HepG2 (cell line): ENCODE results near the gene PEAK1. TPM values are rescaled to one million over a fixed set of nuclear protein-coding genes. Genes with fewer than 3 reads are reported as not detected.

Experiments
- SMAD9 ChIP-seq: sonication (generic); formaldehyde crosslinking; IDR thresholded peaks from 2 replicates; pipeline ENCODE4 v1.5.1; 2020; ENCODE audit warnings: mild to moderate bottlenecking, missing genetic modification reagents
- ZNF317 ChIP-seq: sonication (generic); formaldehyde crosslinking; IDR thresholded peaks from 2 replicates; pipeline ENCODE4 v1.5.0; 2020; ENCODE audit warnings: mild to moderate bottlenecking, missing genetic modification reagents
- polyA plus RNA-seq, 8 experiments: library from polyadenylated mRNA; depleted of rRNA in 3 of 8; stranded (reverse) in 7 of 8; unstranded in 1 of 8; fragments of >200 nt; fragmentation: Illumina TruSeq in 4 of 8; extraction: Trizol in 4 of 8; gene quantifications; 2 replicates each; pipeline versions ENCODE4 v1.2.1 to v1.2.3, GENCODE V29; 2011 to 2016; ENCODE audit warnings: low read depth in 4 of 8, missing spikeins in 1 of 8, mixed read lengths in 1 of 8; ENCODE audit not compliant: insufficient read depth in 1 of 8
- total RNA-seq, 5 experiments: library from RNA; depleted of rRNA; stranded (reverse); fragments of >200 nt; fragmentation: Illumina TruSeq; extraction: Trizol; gene quantifications; 2 replicates each; pipeline ENCODE4 v1.2.3, GENCODE V29; 2016; ENCODE audit warnings: low read depth in 1 of 5
- TF ChIP-seq, protein P1 (sequence below): IDR thresholded peaks from 2 replicates; pipeline ENCODE4 v1.4.0; 2020; ENCODE audit warnings: mild to moderate bottlenecking, missing genetic modification reagents
- TF ChIP-seq, protein P2 (sequence below): sonication (generic); formaldehyde crosslinking; IDR thresholded peaks from 2 replicates; pipeline ENCODE4 v1.5.1; 2020; ENCODE audit warnings: missing genetic modification reagents, mild to moderate bottlenecking, borderline replicate concordance
- TF ChIP-seq, protein P3 (sequence below): sonication (generic); formaldehyde crosslinking; IDR thresholded peaks from 2 replicates; pipeline ENCODE4 v1.4.0; 2020; ENCODE audit warnings: missing genetic modification reagents

The PEAK1 gene
- total and polyA plus RNA-seq, 2 of the 13 experiments (the other 11 are each of a cell fraction or from before 2014, with no cell fraction given): 6.0 to 6.6 TPM

DNA sequence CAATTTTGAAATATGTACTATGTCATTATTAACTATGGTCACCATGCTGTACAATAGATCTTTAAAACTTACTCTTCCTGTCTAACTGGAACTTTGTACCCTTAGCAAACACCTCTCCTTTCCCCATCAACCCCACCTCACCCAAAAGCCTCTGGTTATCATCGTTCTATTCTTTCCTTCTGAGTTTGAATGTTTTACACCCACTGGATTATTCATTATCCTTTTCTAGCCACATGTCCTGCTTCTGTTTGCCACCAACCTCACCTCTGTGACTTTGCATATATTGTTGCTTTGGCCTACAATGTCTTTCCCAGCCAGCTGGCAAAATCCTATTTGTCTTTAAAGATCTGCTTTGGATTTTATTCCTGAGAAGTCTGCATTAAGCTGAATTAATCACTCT is 246.4 kb downstream of the PEAK1 start (continued):
- TF ChIP-seq, protein P1, sequence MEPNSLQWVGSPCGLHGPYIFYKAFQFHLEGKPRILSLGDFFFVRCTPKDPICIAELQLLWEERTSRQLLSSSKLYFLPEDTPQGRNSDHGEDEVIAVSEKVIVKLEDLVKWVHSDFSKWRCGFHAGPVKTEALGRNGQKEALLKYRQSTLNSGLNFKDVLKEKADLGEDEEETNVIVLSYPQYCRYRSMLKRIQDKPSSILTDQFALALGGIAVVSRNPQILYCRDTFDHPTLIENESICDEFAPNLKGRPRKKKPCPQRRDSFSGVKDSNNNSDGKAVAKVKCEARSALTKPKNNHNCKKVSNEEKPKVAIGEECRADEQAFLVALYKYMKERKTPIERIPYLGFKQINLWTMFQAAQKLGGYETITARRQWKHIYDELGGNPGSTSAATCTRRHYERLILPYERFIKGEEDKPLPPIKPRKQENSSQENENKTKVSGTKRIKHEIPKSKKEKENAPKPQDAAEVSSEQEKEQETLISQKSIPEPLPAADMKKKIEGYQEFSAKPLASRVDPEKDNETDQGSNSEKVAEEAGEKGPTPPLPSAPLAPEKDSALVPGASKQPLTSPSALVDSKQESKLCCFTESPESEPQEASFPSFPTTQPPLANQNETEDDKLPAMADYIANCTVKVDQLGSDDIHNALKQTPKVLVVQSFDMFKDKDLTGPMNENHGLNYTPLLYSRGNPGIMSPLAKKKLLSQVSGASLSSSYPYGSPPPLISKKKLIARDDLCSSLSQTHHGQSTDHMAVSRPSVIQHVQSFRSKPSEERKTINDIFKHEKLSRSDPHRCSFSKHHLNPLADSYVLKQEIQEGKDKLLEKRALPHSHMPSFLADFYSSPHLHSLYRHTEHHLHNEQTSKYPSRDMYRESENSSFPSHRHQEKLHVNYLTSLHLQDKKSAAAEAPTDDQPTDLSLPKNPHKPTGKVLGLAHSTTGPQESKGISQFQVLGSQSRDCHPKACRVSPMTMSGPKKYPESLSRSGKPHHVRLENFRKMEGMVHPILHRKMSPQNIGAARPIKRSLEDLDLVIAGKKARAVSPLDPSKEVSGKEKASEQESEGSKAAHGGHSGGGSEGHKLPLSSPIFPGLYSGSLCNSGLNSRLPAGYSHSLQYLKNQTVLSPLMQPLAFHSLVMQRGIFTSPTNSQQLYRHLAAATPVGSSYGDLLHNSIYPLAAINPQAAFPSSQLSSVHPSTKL (CRISPR knock-in tag): peak; percentile 67
- no peak for TF ChIP-seq SMAD9
- TF ChIP-seq, protein P2, sequence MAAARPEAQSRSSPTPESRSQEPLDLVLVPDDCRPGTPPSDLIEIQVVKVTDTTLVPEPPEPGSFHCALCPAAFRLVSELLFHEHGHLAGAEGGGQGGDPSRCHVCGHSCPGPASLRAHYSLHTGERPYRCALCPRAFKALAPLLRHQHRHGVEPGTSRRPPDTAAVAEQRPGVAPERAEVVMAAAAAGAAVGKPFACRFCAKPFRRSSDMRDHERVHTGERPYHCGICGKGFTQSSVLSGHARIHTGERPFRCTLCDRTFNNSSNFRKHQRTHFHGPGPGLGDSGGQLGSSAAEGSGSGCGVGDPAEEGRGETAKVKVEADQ (CRISPR knock-in tag): no peak
- TF ChIP-seq, protein P3, sequence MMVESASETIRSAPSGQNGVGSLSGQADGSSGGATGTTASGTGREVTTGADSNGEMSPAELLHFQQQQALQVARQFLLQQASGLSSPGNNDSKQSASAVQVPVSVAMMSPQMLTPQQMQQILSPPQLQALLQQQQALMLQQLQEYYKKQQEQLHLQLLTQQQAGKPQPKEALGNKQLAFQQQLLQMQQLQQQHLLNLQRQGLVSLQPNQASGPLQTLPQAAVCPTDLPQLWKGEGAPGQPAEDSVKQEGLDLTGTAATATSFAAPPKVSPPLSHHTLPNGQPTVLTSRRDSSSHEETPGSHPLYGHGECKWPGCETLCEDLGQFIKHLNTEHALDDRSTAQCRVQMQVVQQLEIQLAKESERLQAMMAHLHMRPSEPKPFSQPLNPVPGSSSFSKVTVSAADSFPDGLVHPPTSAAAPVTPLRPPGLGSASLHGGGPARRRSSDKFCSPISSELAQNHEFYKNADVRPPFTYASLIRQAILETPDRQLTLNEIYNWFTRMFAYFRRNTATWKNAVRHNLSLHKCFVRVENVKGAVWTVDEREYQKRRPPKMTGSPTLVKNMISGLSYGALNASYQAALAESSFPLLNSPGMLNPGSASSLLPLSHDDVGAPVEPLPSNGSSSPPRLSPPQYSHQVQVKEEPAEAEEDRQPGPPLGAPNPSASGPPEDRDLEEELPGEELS (CRISPR knock-in tag): 0 out of 2 replicates have a peak, but pooled peaks have one; percentile 35
- TF ChIP-seq ZNF317 (CRISPR knock-in tag): 0 out of 2 replicates have a peak, but pooled peaks have one; percentile 33
